Activated CD8-positive, alpha-beta memory T cell treated with anti-CD3 and anti-CD28 coated beads, Interleukin-2, amount 50 U/mL, for 24 hours (primary cell): Measurements from ENCODE around the gene SETD1A.
A peak's percentile ranks its signal among the peaks of the same experiment; 100 is the strongest.

Experiments used
- DNase-seq: peaks from one replicate; pipeline ENCODE4 v3.0.0-alpha.2; 2020; ENCODE audit errors: extremely low read depth

Gene SETD1A

GRCh38 chr16:31020536-31020935, 63.0 kb downstream of the SETD1A start:
- no peak for DNase-seq

GRCh38 chr16:31022544-31023251, 65.1 kb downstream of the SETD1A start:
- DNase-seq = no peak

GRCh38 chr16:31023252-31023602, 65.7 kb downstream of the SETD1A start:
- no peak for DNase-seq

- no peak for DNase-seq
Measured at GRCh38 chr16:31023627-31024226, 66.2 kb downstream of the SETD1A start.

GRCh38 chr16:31025339-31025738, 67.8 kb downstream of the SETD1A start:
- DNase-seq = no peak

- DNase-seq = no peak
Measured at GRCh38 chr16:31029272-31029671, 71.7 kb downstream of the SETD1A start.

GRCh38 chr16:31031276-31031675, 73.7 kb downstream of the SETD1A start:
- DNase-seq = no peak

GRCh38 chr16:31032736-31033708, 75.5 kb downstream of the SETD1A start, which contains the start of gene STX4:
Gene STX4 (plus strand): TSS chr16:31033558. CDS start chr16:31033806, 248 bp downstream.
- DNase-seq = peak; percentile 94

- DNase-seq = peak; percentile 82
Measured at GRCh38 chr16:31033709-31034492, 76.3 kb downstream of the SETD1A start.
